SJSA1 (cell line): ENCODE results near the gene IFT122. TPM values are rescaled to one million over a fixed set of nuclear protein-coding genes. Genes with fewer than 3 reads are reported as not detected.

Experiments
- DNase-seq, 2 experiments: peaks; one replicate each; pipeline ENCODE4 v3.0.0-alpha.2; 2015 to 2020; ENCODE audit warnings: low spot score in 2 of 2, low read depth in 1 of 2
- H3K27ac ChIP-seq: fragments of 250-450 bp; sonication (Bioruptor Pico); 2 replicates; pipeline ENCODE4 v1.5.1; 2020; ENCODE audit warnings: mild to moderate bottlenecking, moderate library complexity
- H3K27me3 ChIP-seq: fragments of 250-450 bp; sonication (Bioruptor Pico); replicated peaks from 2 replicates; pipeline ENCODE4 v1.5.1; 2020; ENCODE audit warnings: mild to moderate bottlenecking, moderate library complexity
- H3K36me3 ChIP-seq: fragments of 250-450 bp; sonication (Bioruptor Pico); 2 replicates; pipeline ENCODE4 v1.5.1; 2020; ENCODE audit warnings: mild to moderate bottlenecking
- H3K4me1 ChIP-seq: fragments of 250-450 bp; sonication (Bioruptor Pico); replicated peaks from 2 replicates; pipeline ENCODE4 v1.6.1; 2021; ENCODE audit warnings: mild to moderate bottlenecking
- H3K4me3 ChIP-seq: fragments of 250-450 bp; sonication (Bioruptor Pico); 2 replicates; pipeline ENCODE4 v1.5.1; 2020; ENCODE audit warnings: mild to moderate bottlenecking
- H3K9me3 ChIP-seq: fragments of 250-450 bp; sonication (Bioruptor Pico); replicated peaks from 2 replicates; pipeline ENCODE4 v1.5.1; 2020; ENCODE audit warnings: mild to moderate bottlenecking
- total RNA-seq: library from RNA; depleted of rRNA; stranded (reverse); fragments of >200 nt; shearing (Covaris generic); gene quantifications from 2 replicates; pipeline ENCODE4 v1.2.3, GENCODE V29; 2014

The IFT122 gene
- total RNA-seq, 1 experiment from 2014 or later: 13.3 TPM

DNA sequence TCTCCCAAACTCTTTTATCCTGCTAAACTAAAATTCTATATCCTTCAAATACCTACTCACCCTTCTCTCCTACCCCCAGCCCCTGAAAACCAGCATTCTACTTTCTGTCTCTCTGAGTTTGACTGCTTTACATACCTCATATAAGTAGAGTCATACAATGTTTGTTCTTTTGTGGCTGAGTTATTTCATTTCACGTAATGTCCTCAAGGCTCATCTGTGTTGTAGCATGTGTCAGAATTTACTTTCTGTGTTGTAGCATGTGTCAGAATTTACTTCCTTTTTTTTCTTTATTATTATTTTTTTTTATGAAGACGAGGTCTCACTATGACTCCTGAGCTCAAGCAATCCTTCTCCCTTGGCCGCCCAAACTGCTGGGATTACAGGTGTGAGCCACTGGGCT, 20.1 kb downstream of the IFT122 start:
- Histone ChIP-seq H3K4me3 (no peak overlapping the region), H3K27me3 (no peaks in the 10 kb centered on the region), H3K27ac (peak overlapping the region; percentile 96; the same call in 1 of the 2 replicates), H3K9me3 (no peaks in the 10 kb centered on the region), H3K36me3 (peaks cover 25% of the 10 kb centered on the region), H3K4me1 (peaks cover 25% of the 10 kb centered on the region)
- no peak for DNase-seq

GRCh38 chr3:129460572-129460971, 20.5 kb downstream of the IFT122 start:
- Histone ChIP-seq H3K4me3 (no peak overlapping the region), H3K27ac (peak overlapping the region; percentile 96), H3K4me1 (peaks cover 25% of the 10 kb centered on the region), H3K27me3 (no peaks in the 10 kb centered on the region), H3K36me3 (peaks cover 25% of the 10 kb centered on the region), H3K9me3 (no peaks in the 10 kb centered on the region)
- DNase-seq: no peak

DNA sequence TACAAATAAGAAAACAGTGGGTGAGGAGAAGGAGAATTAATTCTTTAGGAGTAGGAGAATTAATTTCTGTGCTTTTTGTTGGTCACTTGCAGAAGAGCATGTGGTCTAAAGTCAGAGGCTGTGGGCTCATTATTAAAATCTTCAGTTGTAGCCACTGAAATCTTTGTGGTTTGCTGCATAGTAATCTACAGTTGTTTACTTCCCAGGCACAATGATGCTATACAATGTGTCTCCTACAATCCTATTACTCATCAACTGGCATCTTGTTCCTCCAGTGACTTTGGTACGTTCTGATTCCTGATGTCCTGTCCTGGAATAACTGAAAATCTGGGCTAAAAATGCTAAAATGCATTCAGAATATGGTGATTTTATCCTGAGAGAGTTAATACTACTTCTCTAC, 21.0 kb downstream of the IFT122 start:
- H3K27me3 ChIP-seq: no peaks in the 10 kb centered on the region
- no peak overlapping the region for H3K4me3 ChIP-seq
- H3K36me3 ChIP-seq: peaks cover 21% of the 10 kb centered on the region
- H3K4me1 ChIP-seq: peaks cover 25% of the 10 kb centered on the region
- H3K27ac ChIP-seq: peak overlapping the region; percentile 96
- peak in 1 of 2 experiments; percentile 84 for DNase-seq
- no peaks in the 10 kb centered on the region for H3K9me3 ChIP-seq

- Histone ChIP-seq H3K27me3 (no peaks in the 10 kb centered on the region), H3K4me1 (peaks cover 25% of the 10 kb centered on the region), H3K9me3 (no peaks in the 10 kb centered on the region), H3K36me3 (peaks cover 17% of the 10 kb centered on the region), H3K4me3 (no peak overlapping the region), H3K27ac (peak overlapping the region; percentile 96)
- peak; percentile 57 to 81 for DNase-seq
These were observed 21.6 kb downstream of the IFT122 start for GRCh38 chr3:129461461-129462146.

DNA sequence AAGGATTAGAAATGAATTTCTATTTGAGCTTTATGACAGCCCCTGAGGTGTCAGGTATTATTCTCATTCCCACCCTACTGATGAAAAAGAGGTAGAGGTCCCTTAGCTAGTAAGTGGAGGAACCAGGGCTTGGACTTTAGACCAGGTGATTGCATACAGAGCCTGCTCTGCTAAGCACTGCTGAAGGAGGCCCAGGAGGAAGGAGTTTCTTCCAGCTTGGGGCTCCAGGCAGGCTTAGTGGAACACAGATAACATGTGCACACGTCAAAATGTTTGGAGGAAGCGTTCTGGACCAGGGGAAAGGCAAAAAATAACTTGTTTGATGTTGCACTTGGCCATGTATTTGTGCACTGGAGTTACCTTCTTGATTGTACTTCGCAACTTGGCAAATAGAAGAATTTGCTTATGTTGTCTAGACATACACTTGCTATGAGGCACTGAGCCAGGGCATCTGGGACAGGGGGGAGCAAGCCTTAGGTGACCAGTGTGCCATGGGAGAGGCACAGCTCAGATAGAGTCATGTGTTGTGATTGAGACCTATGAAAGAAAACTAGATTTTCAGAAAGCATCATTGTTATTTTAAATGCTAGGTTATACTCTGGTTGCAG, 22.4 kb downstream of the IFT122 start:
- Histone ChIP-seq H3K9me3 (no peaks in the 10 kb centered on the region), H3K4me1 (peaks cover 25% of the 10 kb centered on the region), H3K27ac (peak overlapping the region; percentile 96), H3K36me3 (peaks cover 13% of the 10 kb centered on the region), H3K27me3 (no peaks in the 10 kb centered on the region), H3K4me3 (no peak overlapping the region)
- no peak for DNase-seq

GRCh38 chr3:129463094-129463493, 23.1 kb downstream of the IFT122 start:
- peaks cover 25% of the 10 kb centered on the region for H3K4me1 ChIP-seq
- no peak for DNase-seq
- H3K4me3 ChIP-seq: no peak overlapping the region
- no peaks in the 10 kb centered on the region for H3K9me3 ChIP-seq
- no peaks in the 10 kb centered on the region for H3K27me3 ChIP-seq
- no peak overlapping the region for H3K27ac ChIP-seq
- peaks cover 13% of the 10 kb centered on the region for H3K36me3 ChIP-seq

DNA sequence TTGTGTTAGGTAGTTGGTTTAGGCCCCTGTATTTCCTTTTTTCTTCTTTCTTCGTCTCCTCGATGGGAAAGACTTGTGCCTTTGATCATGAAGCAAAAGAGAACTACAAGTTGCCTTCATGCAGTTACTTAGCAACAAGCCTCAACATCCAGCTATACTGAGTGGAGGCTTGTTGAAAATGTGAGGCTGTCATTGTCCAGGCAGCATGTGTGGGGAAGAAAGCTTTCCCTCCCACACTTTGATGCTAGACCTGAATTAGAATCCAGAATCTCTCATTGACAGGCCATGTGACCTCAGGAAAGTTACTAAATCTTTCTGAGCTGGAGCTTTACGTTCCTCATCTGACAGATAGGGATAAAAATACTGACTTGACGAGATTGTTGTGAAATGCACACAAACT, 23.7 kb downstream of the IFT122 start:
- Histone ChIP-seq H3K4me1 (peaks cover 25% of the 10 kb centered on the region), H3K9me3 (no peaks in the 10 kb centered on the region), H3K4me3 (no peak overlapping the region), H3K27me3 (no peaks in the 10 kb centered on the region), H3K36me3 (peaks cover 13% of the 10 kb centered on the region), H3K27ac (no peak overlapping the region)
- DNase-seq: no peak

DNA sequence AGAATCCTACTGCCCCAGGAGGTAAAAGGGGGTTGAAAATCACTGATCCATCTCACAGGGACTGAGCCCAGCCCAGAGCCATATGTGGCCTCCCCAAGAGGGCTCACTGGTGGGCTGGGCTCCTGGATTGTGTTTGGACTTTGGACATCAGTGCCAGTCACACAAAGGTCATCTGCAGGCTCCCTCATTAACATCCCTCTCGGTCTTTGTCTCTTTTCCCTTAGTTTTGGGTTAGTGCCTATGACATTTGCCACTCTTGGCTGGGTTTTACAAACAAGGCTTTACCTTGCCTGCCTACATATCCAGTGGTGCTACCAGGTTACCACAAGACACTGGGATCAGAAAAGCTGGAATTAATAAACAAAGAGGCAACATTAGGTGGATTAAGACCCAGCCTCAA, 27.9 kb downstream of the IFT122 start:
- no peaks in the 10 kb centered on the region for H3K27me3 ChIP-seq
- no peaks in the 10 kb centered on the region for H3K4me1 ChIP-seq
- H3K4me3 ChIP-seq: no peak overlapping the region
- H3K9me3 ChIP-seq: no peaks in the 10 kb centered on the region
- peaks cover 14% of the 10 kb centered on the region for H3K36me3 ChIP-seq
- no peak overlapping the region for H3K27ac ChIP-seq
- no peak for DNase-seq

DNA sequence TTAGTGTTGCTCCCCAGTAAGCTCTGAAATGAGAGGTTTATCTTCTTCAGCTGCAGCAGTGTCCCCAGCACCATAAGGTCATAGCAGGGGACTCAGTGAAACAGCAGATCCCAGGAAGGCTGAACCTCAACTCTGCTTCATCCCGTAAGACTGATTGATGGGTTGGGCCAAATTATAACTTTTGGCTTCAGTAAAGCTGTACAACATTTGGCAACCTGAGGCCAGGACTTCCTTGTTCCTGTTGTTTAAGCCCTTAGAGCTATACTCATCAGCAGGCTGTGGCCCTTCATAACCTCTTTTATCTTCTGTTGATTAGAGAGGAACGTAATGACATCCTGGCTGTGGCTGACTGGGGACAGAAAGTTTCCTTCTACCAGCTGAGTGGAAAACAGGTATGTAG, 29.0 kb downstream of the IFT122 start:
- no peaks in the 10 kb centered on the region for H3K9me3 ChIP-seq
- DNase-seq: no peak
- H3K27me3 ChIP-seq: no peaks in the 10 kb centered on the region

GRCh38 chr3:129470861-129471260, 30.8 kb downstream of the IFT122 start:
- H3K27me3 ChIP-seq: no peaks in the 10 kb centered on the region
- H3K36me3 ChIP-seq: peaks cover 4% of the 10 kb centered on the region; the same call in 1 of the 2 replicates
- peaks cover 18% of the 10 kb centered on the region for H3K4me1 ChIP-seq
- H3K4me3 ChIP-seq: no peak overlapping the region
- H3K9me3 ChIP-seq: no peaks in the 10 kb centered on the region
- no peak for DNase-seq
- no peak overlapping the region for H3K27ac ChIP-seq

More for the DNA sequence above, 29.0 kb downstream of the IFT122 start:
- Histone ChIP-seq H3K4me3 (no peak overlapping the region), H3K36me3 (peaks cover 5% of the 10 kb centered on the region), H3K27ac (no peak overlapping the region), H3K4me1 (peaks cover 8% of the 10 kb centered on the region)

DNA sequence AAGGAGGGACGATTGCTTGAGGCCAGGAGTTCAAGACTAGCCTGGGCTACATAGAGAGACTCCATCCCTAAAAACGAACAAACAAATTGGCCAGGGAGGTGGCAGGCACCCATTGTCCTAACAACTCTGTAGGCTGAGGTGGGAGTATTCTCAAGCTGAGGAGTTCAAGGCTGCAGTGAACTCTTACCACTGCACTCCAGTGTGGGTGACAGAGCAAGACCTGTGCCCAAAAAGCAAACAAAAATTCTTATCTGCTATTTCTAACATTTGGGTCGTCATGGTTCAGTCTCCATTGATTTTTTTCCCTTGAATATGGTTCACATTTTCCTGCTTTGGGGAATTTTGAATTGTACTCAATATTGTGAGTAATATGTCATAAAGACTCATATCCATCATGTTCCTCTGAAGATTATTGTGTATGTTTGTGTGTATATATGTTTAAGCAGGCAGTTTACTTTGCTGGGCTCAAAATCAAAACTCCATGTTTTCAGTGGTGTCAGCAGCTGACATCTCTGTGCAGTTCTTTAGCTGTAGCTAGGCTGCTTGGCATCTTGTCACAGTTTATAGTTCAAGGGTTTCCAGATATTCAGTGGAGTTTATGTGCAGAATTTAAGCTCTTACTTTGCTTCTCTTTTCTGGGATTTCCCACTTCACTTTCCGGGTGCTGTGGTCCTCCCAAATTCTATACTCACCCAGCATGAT, 33.2 kb downstream of the IFT122 start:
- Histone ChIP-seq H3K4me1 (peaks cover 18% of the 10 kb centered on the region), H3K9me3 (no peaks in the 10 kb centered on the region), H3K36me3 (peaks cover 13% of the 10 kb centered on the region), H3K27me3 (no peaks in the 10 kb centered on the region), H3K27ac (peak overlapping the region; percentile 15; the same call in 1 of the 2 replicates), H3K4me3 (no peak overlapping the region)
- DNase-seq: no peak

GRCh38 chr3:129473769-129474152, 33.7 kb downstream of the IFT122 start:
- peak in 1 of 2 experiments; percentile 11 for DNase-seq
- no peak overlapping the region for H3K4me3 ChIP-seq

GRCh38 chr3:129474984-129475804, 35.2 kb downstream of the IFT122 start:
- no peak overlapping the region for H3K4me3 ChIP-seq
- H3K9me3 ChIP-seq: no peaks in the 10 kb centered on the region
- H3K27me3 ChIP-seq: no peaks in the 10 kb centered on the region
- H3K36me3 ChIP-seq: peaks cover 16% of the 10 kb centered on the region
- H3K27ac ChIP-seq: no peak overlapping the region
- H3K4me1 ChIP-seq: peaks cover 18% of the 10 kb centered on the region
- no peak for DNase-seq

More at GRCh38 chr3:129473769-129474152, 33.7 kb downstream of the IFT122 start:
- Histone ChIP-seq H3K27me3 (no peaks in the 10 kb centered on the region), H3K36me3 (peaks cover 16% of the 10 kb centered on the region), H3K9me3 (no peaks in the 10 kb centered on the region), H3K27ac (peak overlapping the region; percentile 15; the same call in 1 of the 2 replicates), H3K4me1 (peaks cover 18% of the 10 kb centered on the region)
